Measurements from ENCODE around the gene PRKG1.

- TF ChIP-seq CTCF (conservative IDR thresholded peaks at IDR 0.05; ENCODE audit: low read length) (no peak), EZH2phosphoT487 (IDR thresholded peaks at IDR 0.05; ENCODE audit: borderline replicate concordance) (no peak)
Measured at GRCh38 chr10:51168086-51168815, 94.0 kb downstream of the PRKG1 start.

Data from Loucy (cell line).